ENCODE results near the gene SH2D4B.

The SH2D4B gene

GRCh38 chr10:80609331-80609730 lies 71.6 kb downstream of the SH2D4B start:
- no peak for DNase-seq (ENCODE audit: low read depth)

GRCh38 chr10:80611481-80612185 lies 73.9 kb downstream of the SH2D4B start:
- H3K4me3 ChIP-seq (ENCODE audit: low read length): no peak overlapping the region
- DNase-seq (ENCODE audit: low read depth): no peak
- no peak for TF ChIP-seq CTCF (conservative IDR thresholded peaks at IDR 0.05; ENCODE audit: low read depth, low read length)

More at GRCh38 chr10:80609331-80609730, 71.6 kb downstream of the SH2D4B start:
- TF ChIP-seq CTCF (conservative IDR thresholded peaks at IDR 0.05; ENCODE audit: low read depth, low read length): no peak
- H3K4me3 ChIP-seq (ENCODE audit: low read length): no peak overlapping the region

- TF ChIP-seq CTCF (conservative IDR thresholded peaks at IDR 0.05; ENCODE audit: low read depth, low read length): no peak
Observed at GRCh38 chr10:80612261-80612660, 74.6 kb downstream of the SH2D4B start.

GRCh38 chr10:80613466-80614170 lies 75.9 kb downstream of the SH2D4B start:
- DNase-seq (ENCODE audit: low read depth): no peak
- H3K4me3 ChIP-seq (ENCODE audit: low read length): no peak overlapping the region
- TF ChIP-seq CTCF (conservative IDR thresholded peaks at IDR 0.05; ENCODE audit: low read depth, low read length): no peak

More at GRCh38 chr10:80612261-80612660, 74.6 kb downstream of the SH2D4B start:
- H3K4me3 ChIP-seq (ENCODE audit: low read length): no peak overlapping the region
- DNase-seq (ENCODE audit: low read depth): no peak

- no peak overlapping the region for H3K4me3 ChIP-seq (ENCODE audit: low read length)
- no peak for DNase-seq (ENCODE audit: low read depth)
- no peak for TF ChIP-seq CTCF (conservative IDR thresholded peaks at IDR 0.05; ENCODE audit: low read depth, low read length)
Observed at GRCh38 chr10:80614576-80615416, 77.1 kb downstream of the SH2D4B start.

GRCh38 chr10:80617807-80618206 lies 80.1 kb downstream of the SH2D4B start:
- TF ChIP-seq CTCF (conservative IDR thresholded peaks at IDR 0.05; ENCODE audit: low read depth, low read length): no peak

More at GRCh38 chr10:80617807-80618206, 80.1 kb downstream of the SH2D4B start:
- H3K4me3 ChIP-seq (ENCODE audit: low read length): no peak overlapping the region
- no peak for DNase-seq (ENCODE audit: low read depth)
